Thymus (tissue), 11 donors: ENCODE results near the gene ZSCAN1. TPM values are rescaled to one million over a fixed set of nuclear protein-coding genes. Genes with fewer than 3 reads are reported as not detected.

Source experiments
- DNase-seq, 9 donors: peaks; one replicate each; pipeline ENCODE4 v3.0.0-alpha.2; 2013; ENCODE audit warnings: low spot score in 9 of 9, low read depth in 6 of 9, missing footprints in 1 of 9
- H3K27ac ChIP-seq, 2 donors: one replicate each; pipeline ENCODE4 v1.5.1; 2013; ENCODE audit warnings: control low read depth in 1 of 2, low read depth in 1 of 2, low read length in 1 of 2, mild to moderate bottlenecking in 1 of 2, moderate library complexity in 1 of 2
- H3K27me3 ChIP-seq, 2 donors: one replicate each; pipeline ENCODE4 v1.5.1; 2013; ENCODE audit warnings: low read length in 1 of 2; ENCODE audit not compliant: control insufficient read depth in 2 of 2, insufficient read depth in 1 of 2
- H3K36me3 ChIP-seq, 2 donors: one replicate each; pipeline ENCODE4 v1.5.1; 2013; ENCODE audit warnings: low read length in 1 of 2, mild to moderate bottlenecking in 1 of 2, moderate library complexity in 1 of 2; ENCODE audit not compliant: control insufficient read depth in 2 of 2, insufficient read depth in 2 of 2
- H3K4me1 ChIP-seq, 2 donors: one replicate each; pipeline ENCODE4 v1.5.1; 2013; ENCODE audit warnings: low read length in 2 of 2; ENCODE audit not compliant: control insufficient read depth in 2 of 2, insufficient read depth in 2 of 2
- H3K4me3 ChIP-seq, 2 donors: one replicate each; pipeline ENCODE4 v1.5.1; 2013; ENCODE audit warnings: low read length in 2 of 2, control low read depth in 1 of 2, mild to moderate bottlenecking in 1 of 2
- H3K9me3 ChIP-seq, 2 donors: one replicate each; pipeline ENCODE4 v1.5.1; 2013; ENCODE audit warnings: low read length in 1 of 2, mild to moderate bottlenecking in 1 of 2; ENCODE audit not compliant: control insufficient read depth in 2 of 2, insufficient read depth in 1 of 2
- WGBS: extraction: QIAGEN DNeasy Blood & Tissue Kit; methylation state at CpG from one replicate; pipeline ENCODE4 v1.1.7; 2013; 5-methylcytosine and 5-hydroxymethylcytosine counted together
- polyA plus RNA-seq: library from polyadenylated mRNA; stranded (reverse); fragments of 200-250 nt; gene quantifications from one replicate; pipeline ENCODE4 v1.2.3, GENCODE V29; 2013
- total RNA-seq: library from RNA; stranded (reverse); fragments of 120-200 nt; gene quantifications from one replicate; pipeline ENCODE4 v1.2.4, GENCODE V29; 2013
- donor health status: healthy.

Gene ZSCAN1
- total and polyA plus RNA-seq, 2 donors = 0.42 to 1.6 TPM

DNA sequence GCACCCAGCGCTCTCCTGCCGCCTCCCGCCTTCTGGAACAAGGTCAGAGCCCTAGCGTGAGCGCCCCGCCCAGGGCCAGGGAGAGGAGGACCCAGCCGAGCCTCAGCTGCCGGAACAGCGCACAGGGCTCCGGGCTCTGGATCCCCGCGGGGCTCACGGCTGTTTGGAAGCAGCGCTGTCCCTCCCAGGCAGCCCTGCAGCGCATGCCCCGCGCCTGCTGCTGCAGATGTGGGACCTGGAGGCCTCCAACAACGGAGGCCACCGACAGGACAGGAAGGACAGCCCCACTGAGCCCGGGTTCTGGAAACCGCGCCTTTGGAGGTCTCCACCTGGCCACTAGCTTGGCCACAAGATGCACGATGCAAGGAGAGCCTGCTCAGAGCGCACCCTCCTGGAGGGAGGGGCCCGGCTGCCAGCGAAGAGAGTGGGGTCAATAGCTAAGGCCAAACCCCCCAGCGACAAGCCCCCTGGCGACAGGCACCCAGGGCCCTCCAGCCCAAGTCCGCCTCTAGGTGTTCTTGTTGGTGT, 51.6 kb downstream of the ZSCAN1 start:
- peaks cover 2 to 36% of the 10 kb centered on the region in 2 donors for H3K36me3 ChIP-seq
- H3K4me1 ChIP-seq = no peaks in the 10 kb centered on the region
- H3K27ac ChIP-seq = no peak overlapping the region
- no peaks in the 10 kb centered on the region for H3K27me3 ChIP-seq
- no peak overlapping the region for H3K4me3 ChIP-seq
- no peak for DNase-seq
- WGBS = 95% methylated on average over 29 of the region's 29 CpGs
- H3K9me3 ChIP-seq = peaks cover 30 to 75% of the 10 kb centered on the region in 2 donors

DNA sequence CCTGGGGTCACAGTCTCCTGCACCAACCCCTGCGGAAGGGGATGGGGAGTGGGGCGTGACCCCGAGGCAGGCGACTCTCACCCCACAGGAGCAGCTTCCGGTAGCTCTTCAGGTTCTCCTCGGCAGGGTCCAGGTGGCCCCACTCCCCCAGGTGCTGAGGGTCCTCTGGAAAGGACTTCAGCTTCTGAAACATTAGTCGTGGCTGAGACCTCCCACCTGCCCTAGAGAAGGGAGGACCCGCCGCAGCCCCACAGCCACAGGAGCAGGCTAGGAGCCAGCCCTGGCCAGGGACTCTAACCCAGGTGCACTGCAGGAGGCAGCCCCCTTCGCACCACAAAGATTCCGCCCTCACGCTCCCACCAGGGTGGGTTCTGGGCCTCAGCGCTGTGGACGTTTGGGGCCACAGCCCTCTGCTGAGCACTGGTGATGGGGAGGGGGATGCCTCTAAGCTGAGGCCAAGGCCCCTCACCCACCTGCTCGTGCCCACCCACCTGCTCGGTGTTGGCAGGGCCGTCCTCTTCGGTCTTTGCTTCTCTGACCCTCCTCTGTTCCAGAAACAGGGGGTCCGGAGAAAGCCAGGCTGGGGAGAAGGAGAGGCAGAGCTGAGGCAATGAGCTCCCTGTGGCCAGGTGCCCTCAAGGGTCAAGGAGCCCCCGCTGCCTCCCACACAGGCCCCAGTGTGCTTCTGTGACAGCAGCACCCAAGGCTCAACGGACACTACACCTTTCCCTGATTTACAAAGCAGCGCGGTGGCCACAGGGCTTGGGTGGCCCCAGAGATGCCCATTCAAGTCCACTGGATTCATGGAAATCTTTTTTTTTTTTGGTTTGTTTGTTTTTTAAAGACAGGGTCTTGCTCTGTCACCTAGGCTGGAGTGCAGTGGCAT, 53.2 kb downstream of the ZSCAN1 start:
- no peak for DNase-seq
- Histone ChIP-seq H3K4me3 (no peak overlapping the region), H3K4me1 (no peaks in the 10 kb centered on the region), H3K9me3 (peaks cover 32 to 83% of the 10 kb centered on the region in 2 donors), H3K27ac (no peak overlapping the region), H3K27me3 (no peaks in the 10 kb centered on the region), H3K36me3 (peaks cover 2 to 36% of the 10 kb centered on the region in 2 donors)
- 97% methylated on average over 23 of the region's 23 CpGs for WGBS

DNA sequence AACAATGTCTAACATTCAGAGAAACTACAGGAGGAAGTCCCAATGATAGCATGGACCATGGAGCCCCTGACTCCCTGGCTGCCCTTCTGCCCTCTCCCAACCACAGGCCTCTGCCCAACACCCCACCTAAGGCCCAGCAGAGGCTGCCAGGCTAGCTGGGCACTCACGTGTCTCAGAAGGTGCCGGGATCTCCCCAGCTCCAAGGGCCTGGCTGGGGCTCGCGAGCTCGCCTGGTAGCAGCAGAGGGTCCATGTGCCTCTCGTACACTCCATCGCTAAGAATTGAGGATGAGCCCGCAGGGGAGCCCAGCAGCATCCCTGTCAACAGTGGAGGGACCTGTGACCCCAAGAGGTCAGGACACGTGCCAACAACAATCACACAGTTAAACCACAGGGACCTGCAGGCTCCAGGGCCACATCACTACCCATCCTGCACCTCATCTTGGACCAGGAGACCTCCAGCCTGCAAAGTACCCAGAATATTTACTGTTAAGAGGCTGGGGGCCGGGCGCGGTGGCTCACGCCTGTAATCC, 54.8 kb downstream of the ZSCAN1 start:
- Histone ChIP-seq H3K9me3 (peaks cover 27 to 83% of the 10 kb centered on the region in 2 donors), H3K4me1 (no peaks in the 10 kb centered on the region), H3K4me3 (no peak overlapping the region), H3K36me3 (peaks cover 2 to 36% of the 10 kb centered on the region in 2 donors), H3K27ac (no peak overlapping the region), H3K27me3 (no peaks in the 10 kb centered on the region)
- no peak for DNase-seq
- 99% methylated on average over 13 of the region's 13 CpGs for WGBS

DNA sequence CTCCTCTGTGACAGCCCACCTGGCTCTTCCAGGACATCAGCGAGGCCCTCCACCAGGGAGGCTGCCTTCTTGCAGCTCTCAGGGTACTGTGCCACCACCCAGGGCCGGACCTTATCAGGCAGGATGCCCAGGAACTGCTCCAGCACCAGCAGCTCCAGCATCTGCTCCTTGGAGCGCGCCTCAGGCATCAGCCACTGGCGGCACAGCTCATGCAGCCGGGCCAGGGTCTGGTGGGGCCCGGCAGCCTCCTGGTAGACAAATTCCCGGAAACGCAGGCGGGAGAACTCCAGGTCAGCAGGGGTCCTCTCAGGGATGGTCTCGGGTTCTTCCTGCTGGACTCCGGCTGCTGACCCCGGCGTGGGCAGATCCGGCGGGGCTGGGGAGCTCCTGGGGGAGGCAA, 56.0 kb downstream of the ZSCAN1 start:
- Histone ChIP-seq H3K9me3 (peaks cover 22 to 86% of the 10 kb centered on the region in 2 donors), H3K4me3 (no peak overlapping the region), H3K27me3 (no peaks in the 10 kb centered on the region), H3K27ac (no peak overlapping the region), H3K36me3 (peaks cover 0 to 29% of the 10 kb centered on the region in 2 donors), H3K4me1 (no peaks in the 10 kb centered on the region)
- WGBS = 98% methylated on average over 16 of the region's 16 CpGs
- no peak for DNase-seq

DNA sequence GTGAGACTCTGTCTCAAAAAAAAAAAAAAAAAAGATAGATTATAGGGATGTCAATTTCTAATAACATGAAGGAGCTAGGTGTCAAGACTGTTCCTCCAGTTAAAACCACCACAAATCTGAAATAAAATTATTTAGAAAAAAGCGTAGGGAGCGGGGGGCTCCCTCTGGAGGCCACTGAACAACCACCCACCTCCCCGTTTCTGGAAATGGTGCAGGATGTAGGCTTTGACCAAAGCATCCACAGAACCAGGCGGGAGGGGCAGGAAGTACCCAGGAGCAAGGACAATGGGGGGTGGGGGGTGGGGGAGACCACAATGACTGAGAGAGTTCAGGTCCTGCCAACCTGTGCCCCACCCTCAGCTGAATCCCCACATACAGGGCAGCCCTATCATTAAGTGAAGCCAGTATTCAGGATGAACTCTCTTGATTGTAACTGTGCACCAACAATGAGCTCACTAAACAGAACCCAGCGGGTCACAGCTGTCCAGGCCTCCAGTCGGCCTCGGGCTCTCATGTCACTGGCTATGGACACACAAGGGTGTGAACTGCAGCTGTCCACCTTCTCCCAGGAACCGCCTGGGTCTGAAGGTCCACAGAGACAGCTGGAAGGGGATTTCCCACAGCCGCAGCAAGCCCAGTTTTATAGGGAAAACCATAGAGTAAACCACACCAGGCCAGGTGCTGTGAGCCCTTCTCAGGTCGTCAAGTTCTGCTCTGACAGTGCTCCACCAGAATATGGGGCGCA, 57.6 kb downstream of the ZSCAN1 start:
- peaks cover 0 to 13% of the 10 kb centered on the region in 2 donors for H3K36me3 ChIP-seq
- no peak overlapping the region for H3K4me3 ChIP-seq
- DNase-seq = no peak
- H3K4me1 ChIP-seq = no peaks in the 10 kb centered on the region
- 95% methylated on average over 11 of the region's 11 CpGs for WGBS
- H3K27me3 ChIP-seq = no peaks in the 10 kb centered on the region
- H3K9me3 ChIP-seq = peaks cover 9 to 86% of the 10 kb centered on the region in 2 donors
- H3K27ac ChIP-seq = no peak overlapping the region

GRCh38 chr19:58093071-58093470, 59.2 kb downstream of the ZSCAN1 start:
- Histone ChIP-seq H3K4me3 (no peak overlapping the region), H3K9me3 (peaks cover 8 to 80% of the 10 kb centered on the region in 2 donors), H3K36me3 (peaks cover 0 to 2% of the 10 kb centered on the region in 2 donors), H3K27ac (no peak overlapping the region), H3K27me3 (no peaks in the 10 kb centered on the region), H3K4me1 (no peaks in the 10 kb centered on the region)
- DNase-seq = no peak
- WGBS = 98% methylated on average over 7 of the region's 7 CpGs

GRCh38 chr19:58095328-58095727, 61.5 kb downstream of the ZSCAN1 start:
- Histone ChIP-seq H3K36me3 (no peaks in the 10 kb centered on the region), H3K27ac (no peak overlapping the region), H3K9me3 (peaks cover 2 to 67% of the 10 kb centered on the region in 2 donors), H3K4me3 (no peak overlapping the region), H3K27me3 (no peaks in the 10 kb centered on the region), H3K4me1 (peaks cover 0 to 5% of the 10 kb centered on the region in 2 donors)
- DNase-seq = no peak
- WGBS = 96% methylated on average over 10 of the region's 10 CpGs

DNA sequence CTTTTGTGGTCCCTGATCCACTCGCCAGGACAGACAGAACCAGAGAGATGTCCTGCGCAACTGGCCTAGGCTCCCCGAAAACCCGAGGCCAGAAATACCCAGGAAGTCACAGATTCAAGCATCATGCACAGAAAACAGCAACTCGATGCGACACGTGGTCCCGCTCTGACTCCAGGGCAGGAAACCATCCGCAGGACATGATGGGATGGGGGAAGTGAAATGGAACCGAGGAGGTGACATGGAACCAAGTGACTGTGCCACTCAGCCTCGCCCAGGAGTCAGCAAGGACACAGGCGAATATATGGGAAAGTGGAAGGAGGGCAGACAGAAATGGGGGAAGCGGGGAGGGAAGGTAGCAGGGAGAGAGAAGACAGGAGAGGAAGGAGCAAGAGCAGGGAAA, 63.1 kb downstream of the ZSCAN1 start:
- Histone ChIP-seq H3K27me3 (no peaks in the 10 kb centered on the region), H3K4me1 (peaks cover 0 to 5% of the 10 kb centered on the region in 2 donors), H3K4me3 (no peak overlapping the region), H3K36me3 (no peaks in the 10 kb centered on the region), H3K27ac (no peak overlapping the region), H3K9me3 (peaks cover 0 to 58% of the 10 kb centered on the region in 2 donors)
- DNase-seq = no peak
- 95% methylated on average over 13 of the region's 13 CpGs for WGBS
